Measurements from ENCODE around the gene TLE1.
"Not testable (repeated sequence)": the region's sequence is repeated elsewhere in the genome, so short reads cannot be mapped to it uniquely, and the experiment has no call there.

The TLE1 gene

DNA sequence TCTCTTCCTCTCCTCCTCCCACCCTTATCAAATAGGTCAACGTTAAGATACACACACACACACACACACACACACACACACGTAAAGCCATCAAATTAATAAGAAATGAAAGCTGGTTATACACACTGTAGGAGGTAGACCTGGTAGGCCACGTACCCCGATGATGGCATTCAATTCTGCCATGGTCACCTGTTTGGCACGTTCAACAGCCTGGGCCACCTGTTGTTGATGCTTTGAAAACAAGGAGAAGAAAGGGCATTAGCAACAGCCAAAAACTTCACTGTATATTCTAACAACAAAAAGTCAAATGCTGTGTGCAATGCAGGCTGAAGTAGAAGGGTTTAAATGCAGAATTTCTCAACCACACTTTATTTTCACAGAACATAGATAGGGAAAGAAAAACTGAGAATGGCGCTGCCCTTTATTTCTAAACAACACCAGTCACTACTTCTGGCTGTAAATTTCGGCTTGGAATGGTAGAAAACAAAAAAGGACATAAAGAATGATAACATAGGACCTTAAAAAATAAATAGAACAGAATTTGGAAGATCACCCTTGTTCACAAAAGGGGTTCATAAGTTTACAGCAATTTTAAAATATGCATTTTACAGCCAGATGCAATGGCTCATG, 37.2 kb downstream of the TLE1 start:
- no peak for DNase-seq (ENCODE audit: low read depth in 2 of 2)

GRCh38 chr9:81650586-81651515, 38.5 kb downstream of the TLE1 start:
- DNase-seq (ENCODE audit: low read depth in 2 of 2): no peak

- no peak for DNase-seq (ENCODE audit: low read depth in 2 of 2)
Observed at GRCh38 chr9:81649475-81650240, 39.7 kb downstream of the TLE1 start.

DNA sequence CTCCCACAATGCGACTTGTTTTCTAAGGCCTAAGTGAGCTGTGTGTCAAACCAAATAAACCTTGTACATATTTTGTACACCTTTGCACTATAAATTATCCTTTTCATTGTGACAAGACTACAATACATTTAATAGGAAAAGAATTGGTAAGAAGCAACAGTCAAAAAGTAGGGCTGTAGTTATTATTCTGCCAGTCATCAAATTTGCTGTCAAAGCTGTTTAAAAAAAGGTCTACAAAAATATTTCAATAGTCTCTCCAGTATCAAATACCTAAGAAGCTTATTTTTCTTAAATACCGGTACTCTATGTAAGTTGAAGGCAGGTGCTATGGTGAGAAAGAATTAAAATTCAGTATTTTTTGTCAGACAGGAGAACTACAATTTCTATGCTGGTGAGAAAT, 40.5 kb downstream of the TLE1 start:
- DNase-seq (ENCODE audit: low read depth in 2 of 2): no peak

- DNase-seq (ENCODE audit: low read depth in 2 of 2): no peak
Observed at GRCh38 chr9:81646337-81646736, 43.0 kb downstream of the TLE1 start.

DNA sequence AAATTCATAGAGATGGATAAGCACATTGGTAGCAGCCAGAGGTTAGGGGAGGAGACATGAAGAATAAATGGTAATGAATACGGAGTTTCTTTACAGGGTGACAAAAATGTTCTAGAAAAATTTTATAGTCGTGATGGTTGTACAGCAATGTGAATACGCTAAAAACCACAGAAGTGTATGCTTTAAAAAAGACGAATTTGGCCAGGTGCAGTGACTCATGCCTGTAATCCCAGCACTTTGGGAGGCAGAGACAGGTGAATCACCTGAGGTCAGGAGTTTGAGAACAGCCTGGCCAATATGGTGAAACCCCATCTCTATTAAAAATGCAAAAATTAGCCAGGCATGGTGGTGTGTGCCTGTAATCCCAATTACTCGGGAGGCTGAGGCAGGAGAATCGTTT, 44.8 kb downstream of the TLE1 start:
- DNase-seq (ENCODE audit: low read depth in 2 of 2): not testable (repeated sequence)

GRCh38 chr9:81637276-81637675, 52.1 kb downstream of the TLE1 start:
- DNase-seq (ENCODE audit: low read depth in 2 of 2): no peak

GRCh38 chr9:81636255-81636599, 53.1 kb downstream of the TLE1 start:
- no peak for DNase-seq (ENCODE audit: low read depth in 2 of 2)

DNA sequence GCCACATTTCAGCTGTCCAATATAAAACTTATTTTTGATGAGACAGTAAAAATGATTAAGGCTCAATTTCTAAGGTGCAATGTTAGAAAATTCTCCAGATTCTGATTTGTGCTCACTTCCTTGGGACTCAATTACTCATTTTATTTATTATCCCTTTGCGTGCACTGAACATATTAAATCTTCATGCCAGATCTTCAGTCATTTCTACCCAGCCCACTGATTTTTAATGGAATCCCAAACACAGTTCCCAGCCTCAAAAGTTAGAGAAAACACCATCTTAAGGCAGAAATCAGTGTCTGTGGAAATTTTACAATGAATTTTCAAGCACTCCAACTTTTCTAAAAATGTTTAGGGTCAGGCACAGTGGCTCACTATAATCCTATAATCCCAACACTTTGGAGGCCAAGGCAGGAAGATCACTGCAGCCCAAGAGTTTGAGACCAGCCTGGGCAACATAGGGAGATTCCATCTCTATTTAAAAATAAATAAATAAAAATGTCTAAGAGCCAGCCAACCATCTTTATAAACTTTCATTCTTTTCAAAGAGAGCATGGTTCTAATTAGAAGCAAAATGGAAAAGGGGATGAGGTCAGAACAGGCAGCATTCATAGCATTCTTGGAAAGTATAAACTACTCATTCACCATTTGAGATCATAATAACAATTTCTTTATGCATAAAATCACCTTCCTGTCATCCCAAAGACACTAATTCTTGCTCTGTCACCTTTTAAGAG, 53.7 kb downstream of the TLE1 start:
- DNase-seq (ENCODE audit: low read depth in 2 of 2): no peak

- no peak for DNase-seq (ENCODE audit: low read depth in 2 of 2)
Observed at GRCh38 chr9:81634915-81635516, 54.3 kb downstream of the TLE1 start.

- no peak for DNase-seq (ENCODE audit: low read depth in 2 of 2)
Observed at GRCh38 chr9:81633952-81634854, 55.1 kb downstream of the TLE1 start.

DNA sequence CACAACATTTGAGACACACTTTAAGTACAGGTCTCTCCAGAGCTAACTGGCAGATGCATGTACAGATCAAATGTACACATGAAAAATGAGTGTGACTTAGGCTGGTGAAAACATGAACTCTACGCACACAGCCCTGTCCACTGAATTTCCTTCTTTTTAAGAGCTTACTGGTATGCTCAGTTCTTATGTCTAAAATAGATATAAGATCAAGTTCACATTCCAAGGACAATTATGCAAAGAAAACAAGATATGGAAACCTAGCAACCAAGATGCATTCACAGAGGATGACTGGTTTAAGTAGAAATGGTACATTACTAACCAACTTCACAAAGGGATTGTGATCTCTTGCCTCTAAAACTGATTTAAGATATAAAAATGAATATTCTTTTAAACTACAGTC, 56.7 kb downstream of the TLE1 start:
- no peak for DNase-seq (ENCODE audit: low read depth in 2 of 2)

DNA sequence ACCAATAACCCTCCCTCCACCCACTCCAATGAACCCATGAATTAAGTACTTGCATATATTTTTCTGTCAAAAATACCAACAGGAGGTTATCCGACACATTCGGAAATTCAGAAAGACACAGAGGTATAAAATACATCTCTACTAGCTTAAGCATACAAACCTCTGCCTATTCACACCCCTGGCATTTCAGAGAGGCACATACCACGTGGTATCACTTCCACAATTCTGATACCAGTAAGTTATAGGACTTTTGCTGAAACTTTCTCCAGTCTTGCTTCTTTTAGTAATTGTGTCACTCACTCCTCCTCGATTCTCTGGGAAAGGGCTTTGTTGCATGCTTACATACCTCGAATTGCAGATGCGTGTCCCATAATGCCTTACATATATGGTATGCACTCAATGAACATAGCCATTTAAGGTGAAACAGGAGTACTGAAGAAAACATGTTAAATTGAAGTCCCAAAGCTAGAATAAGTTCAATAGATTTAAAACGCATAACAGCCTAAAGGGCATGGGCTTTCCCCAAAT, 58.1 kb downstream of the TLE1 start:
- DNase-seq (ENCODE audit: low read depth in 2 of 2): no peak

- DNase-seq (ENCODE audit: low read depth in 2 of 2): no peak
Observed at GRCh38 chr9:81629440-81629839, 59.9 kb downstream of the TLE1 start.

DNA sequence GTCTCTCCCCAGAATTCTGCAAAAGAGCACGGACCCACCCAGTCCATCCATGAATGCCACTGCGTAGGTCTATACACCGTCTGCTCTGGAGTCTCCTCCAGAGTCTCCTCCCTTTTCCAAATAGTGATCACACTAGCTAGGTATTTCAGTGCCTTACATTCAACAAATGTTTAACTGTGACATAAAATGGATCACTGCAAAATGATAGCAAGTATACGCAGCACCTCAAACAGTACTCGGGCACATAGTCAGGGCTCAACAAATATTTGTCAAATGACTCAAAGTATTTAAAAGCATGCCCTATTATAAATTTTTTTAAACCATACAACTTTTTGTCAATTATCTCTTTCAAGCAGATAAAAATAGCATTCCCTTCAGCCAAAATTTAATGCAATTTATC, 60.5 kb downstream of the TLE1 start:
- no peak for DNase-seq (ENCODE audit: low read depth in 2 of 2)

DNA sequence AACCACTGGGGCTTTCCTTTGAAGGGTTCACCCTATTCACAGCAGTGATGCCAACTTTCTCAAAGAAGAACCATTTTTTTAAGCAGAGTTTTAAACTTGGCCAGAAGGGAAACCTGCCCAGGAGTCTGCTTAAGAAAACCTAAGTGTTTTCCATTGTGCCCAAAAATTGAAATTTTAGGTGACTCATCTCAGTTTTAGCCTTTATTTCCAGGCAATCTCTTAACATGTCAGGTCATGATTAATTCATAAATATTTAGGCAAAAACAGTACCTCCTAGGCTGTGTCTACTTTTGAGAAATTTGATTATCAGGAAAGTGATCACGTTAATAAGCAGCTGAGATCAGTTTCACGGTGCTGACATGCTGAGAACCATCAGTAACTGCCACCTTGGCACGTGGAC, 61.9 kb downstream of the TLE1 start:
- no peak for DNase-seq (ENCODE audit: low read depth in 2 of 2)

- no peak for DNase-seq (ENCODE audit: low read depth in 2 of 2)
Observed at GRCh38 chr9:81626511-81626910, 62.8 kb downstream of the TLE1 start.

DNA sequence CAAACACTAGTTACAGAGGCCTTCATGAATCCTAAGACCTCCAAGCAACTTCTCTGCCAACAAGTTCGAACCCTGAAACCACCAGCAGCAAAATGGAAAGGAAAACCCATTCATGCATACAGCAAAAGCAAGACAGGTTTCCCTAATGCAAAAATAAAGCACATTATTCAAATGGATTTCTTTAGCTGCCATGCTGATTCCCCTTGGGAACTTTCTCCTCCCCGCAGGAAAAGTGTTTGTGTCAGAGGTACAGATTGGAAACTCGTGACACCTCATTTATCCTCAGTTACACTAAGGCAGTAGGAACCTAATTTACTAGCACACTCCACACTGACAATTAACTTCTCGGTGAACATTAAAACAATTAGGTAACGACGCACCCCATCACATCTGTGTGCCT, 63.4 kb downstream of the TLE1 start:
- DNase-seq (ENCODE audit: low read depth in 2 of 2): no peak

- no peak for DNase-seq (ENCODE audit: low read depth in 2 of 2)
Observed at GRCh38 chr9:81623778-81624177, 65.6 kb downstream of the TLE1 start.
